HUDEP-2 (cell line): ENCODE data around the gene SLC16A6.
"Not testable (repeated sequence)": the region's sequence is repeated elsewhere in the genome, so short reads cannot be mapped to it uniquely, and the experiment has no call there.

Experiments used
- DNase-seq, 76 experiments: peaks; one replicate each; lab custom pipeline; 2025; ENCODE audit not compliant: unreplicated experiment in 76 of 76; lab: John Stamatoyannopoulos, UW

Gene SLC16A6

GRCh38 chr17:68291836-68292688, 1.1 kb upstream of the SLC16A6 start:
- DNase-seq = peak in 56 of 76 experiments; percentile 5 to 83 (median 45)

DNA sequence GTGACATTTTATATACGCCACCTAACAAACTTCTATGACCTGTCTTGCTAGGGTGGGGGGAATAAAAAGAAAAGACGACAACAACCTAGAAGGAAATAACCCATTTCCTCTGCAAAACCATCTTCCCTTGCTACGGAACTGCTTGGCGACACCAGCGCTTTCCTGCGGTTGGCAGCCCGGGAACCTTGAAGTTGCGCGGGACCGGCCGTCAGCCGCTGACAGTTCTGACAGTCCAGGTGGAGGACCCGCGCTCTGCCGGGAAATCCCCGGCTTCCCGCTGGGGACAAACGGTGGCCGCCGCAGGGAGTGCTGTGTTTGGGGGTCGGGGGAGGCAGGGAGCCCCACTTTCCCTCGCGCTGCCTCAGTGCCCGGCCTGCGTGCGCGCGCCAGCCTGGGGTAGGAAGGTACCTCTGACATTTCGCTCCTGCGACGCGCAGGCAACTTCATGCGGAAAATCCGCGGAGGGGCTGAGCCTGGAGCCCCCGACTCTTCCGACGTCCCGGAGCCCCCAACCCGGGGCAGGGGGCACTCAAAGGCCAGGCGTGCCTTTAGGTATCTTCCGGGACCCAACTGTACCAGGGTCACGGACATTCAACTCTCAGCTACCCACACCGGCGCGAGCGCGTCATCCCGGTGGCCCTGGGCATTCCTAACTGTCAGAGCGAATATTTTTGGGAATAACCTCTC, 516 bp downstream of the SLC16A6 start:
- DNase-seq = peak in 2 of 76 experiments; percentile 14 to 17

- no peak for DNase-seq
Measured at GRCh38 chr17:68289936-68290267, 1.0 kb downstream of the SLC16A6 start.

GRCh38 chr17:68289473-68289872, 1.5 kb downstream of the SLC16A6 start:
- no peak for DNase-seq

DNA sequence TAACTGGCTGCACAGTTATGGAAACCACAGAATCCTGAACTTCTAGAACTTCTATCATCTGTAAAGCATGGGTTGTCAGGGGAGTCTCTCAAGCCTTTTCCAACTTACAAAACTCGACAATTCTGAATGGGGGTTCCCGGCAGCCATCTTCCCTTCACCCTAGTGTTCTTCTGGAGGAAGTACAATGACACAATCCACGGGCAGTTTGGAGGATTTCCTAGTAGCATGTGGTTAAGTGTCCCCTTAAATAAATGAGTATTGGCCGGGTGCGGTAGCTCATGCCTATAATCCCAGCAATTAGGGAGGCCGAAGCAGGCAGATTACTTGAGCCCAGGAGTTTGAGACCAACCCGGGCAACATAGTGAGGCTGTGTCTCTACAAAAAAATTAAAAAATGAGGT, 2.1 kb downstream of the SLC16A6 start:
- no peak for DNase-seq

DNA sequence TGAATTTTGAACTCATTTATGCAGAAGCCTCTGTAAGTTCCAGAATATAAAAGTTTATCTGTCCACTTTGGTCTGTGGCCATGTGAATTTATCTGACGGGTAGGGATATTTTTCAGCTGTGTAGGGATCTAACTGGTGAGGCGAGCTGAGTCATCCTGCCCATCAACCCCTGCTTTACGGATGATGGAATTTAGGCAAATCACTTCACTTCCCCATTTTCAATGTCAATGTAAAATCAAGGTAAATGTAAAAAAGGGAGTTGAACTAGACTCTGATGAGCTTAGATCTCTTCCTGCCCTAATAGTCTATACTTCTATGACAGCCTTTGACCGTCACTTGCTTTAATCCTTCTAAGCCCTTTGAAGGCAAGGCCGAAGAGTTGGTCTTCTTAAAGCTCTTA, 2.6 kb downstream of the SLC16A6 start:
- DNase-seq = peak in 2 of 76 experiments; percentile 7 to 12

DNA sequence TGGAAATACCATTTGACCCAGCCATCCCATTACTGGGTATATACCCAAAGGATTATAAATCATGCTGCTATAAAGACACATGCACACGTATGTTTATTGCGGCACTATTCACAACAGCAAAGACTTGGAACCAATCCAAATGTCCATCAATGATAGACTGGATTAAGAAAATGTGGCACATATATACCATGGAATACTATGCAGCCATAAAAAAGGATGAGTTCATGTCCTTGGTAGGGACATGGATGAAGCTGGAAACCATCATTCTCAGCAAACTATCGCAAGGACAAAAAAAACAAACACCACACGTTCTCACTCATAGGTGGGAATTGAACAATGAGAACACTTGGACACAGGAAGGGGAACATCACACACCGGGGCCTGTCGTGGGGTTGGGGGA, 9.0 kb downstream of the SLC16A6 start:
- not testable (repeated sequence) for DNase-seq

- no peak for DNase-seq
Measured at GRCh38 chr17:68277807-68278206, 13.1 kb downstream of the SLC16A6 start.

DNA sequence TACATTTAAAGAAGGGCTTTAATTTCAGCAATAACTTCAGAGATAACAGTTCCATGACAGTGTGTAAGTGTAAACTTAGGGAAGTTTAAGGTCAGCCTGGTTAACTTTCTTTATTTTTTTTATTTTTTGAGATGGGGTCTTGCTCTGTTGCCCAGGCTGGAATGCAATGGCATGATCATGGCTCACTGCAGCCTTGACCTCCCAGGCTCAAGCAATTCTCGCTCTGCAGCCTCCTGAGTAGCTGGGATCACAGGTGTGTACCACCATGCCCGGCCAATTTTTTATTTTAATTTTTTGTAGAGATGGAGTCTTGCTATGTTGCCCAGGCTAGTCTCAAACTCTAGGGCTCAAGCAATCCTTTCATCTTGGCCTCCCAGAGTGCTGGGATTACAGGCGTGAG, 14.6 kb downstream of the SLC16A6 start:
- not testable (repeated sequence) for DNase-seq

- no peak for DNase-seq
Measured at GRCh38 chr17:68273722-68274121, 17.2 kb downstream of the SLC16A6 start.

DNA sequence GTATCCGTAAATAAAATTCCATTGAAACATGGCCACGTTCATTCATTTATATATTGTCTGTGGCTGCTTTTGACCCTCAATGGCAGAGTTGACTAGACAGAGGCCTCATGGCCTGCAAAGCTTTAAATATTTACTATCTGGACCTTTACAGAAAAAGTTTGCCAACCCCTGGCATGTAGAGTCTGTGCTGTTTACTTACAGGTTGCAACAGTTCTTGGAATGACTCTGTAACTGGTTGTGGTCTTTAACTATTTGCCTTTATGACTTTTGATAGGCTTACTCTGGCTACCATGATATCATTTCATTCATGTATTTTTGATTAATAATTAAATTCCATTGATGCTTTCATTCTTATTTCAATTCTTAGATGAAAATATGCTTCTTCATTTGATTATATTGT, 25.1 kb downstream of the SLC16A6 start:
- not testable (repeated sequence) for DNase-seq

DNA sequence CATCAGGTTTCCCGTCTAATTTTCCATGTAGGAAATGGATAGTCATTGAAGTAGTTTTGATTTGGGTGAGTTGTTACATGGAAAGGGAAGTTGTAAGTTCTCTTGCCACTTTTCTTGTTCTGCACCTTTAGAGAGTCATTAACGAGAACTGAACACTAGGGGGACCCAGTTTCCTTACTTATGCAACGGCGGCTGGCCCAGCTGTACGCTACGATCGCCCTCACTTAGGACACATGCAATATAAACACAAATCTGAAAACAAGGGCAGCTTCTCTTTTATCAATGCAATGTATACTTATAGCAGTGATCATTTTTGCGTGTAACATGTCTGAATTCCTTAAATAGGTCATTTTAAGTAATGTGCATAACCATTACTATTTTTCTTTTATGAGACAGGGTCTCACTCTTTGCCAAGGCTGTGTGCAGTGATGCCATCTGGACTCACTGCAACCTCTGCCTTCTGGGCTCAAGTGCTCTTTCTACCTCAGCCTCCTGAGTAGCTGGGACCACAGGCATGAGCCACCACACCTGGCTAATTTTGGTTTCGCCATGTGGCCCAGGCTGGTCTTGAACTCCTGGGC, 27.7 kb downstream of the SLC16A6 start:
- DNase-seq = peak in 34 of 76 experiments; percentile 1 to 77 (median 52)

DNA sequence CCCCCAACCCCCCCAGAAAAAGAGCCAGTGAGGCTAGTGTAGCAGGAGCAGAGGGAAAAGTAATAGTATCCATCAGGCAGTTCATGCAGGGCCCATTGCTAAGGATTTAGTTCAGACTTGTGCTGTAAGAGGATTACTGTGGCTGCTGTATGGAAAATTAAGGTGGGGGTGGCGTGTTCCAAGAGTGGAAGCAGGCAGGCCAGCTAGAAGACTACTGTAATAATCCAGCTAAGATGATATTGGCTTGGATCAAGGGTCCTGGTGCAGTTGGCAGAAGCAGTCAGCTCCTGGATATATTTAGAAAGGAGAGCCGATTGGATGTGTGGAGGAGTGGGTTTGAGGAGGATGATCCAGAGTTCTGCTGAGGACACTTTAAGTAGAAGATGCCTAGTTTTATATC, 28.5 kb downstream of the SLC16A6 start:
- not testable (repeated sequence) for DNase-seq

- peak in 2 of 76 experiments; percentile 3 to 22 for DNase-seq
Measured at GRCh38 chr17:68260051-68260762, 30.7 kb downstream of the SLC16A6 start.

DNA sequence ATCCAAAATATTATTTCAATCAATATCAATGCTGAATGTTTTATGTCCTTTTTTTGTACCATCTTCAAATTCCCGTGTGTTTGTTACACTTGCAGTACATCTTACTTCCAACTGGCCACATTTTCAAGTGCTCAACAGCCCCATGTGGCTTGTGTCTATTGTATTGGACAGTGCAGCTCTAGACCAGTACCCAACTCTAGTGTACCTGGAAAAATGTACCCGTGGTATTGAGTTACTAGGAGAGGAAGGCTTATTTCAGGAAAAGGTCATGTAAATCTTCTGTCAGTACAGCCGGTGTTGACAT, 31.3 kb downstream of the SLC16A6 start:
- DNase-seq = peak in 42 of 76 experiments; percentile 3 to 62 (median 25)

GRCh38 chr17:68258890-68259647, 31.9 kb downstream of the SLC16A6 start:
- peak in 43 of 76 experiments; percentile 8 to 62 (median 29) for DNase-seq

DNA sequence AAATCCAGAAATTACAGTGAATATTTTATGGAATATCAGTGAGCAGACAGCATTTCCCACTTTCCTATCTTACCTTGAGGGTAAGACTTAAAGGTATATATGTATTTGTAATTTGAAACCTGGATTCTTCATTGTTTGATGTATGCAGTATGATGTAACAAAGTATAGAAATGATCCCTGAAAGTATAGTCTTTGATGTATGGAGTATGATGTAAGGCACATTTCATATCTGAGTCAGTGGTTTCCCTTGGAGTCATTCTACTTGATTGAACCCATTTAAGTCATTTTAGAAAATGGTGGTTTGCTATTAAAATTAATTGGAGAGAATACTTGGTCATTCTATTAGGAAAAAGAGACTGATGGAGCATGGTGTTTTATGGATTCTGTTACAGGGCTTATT, 33.0 kb downstream of the SLC16A6 start:
- DNase-seq = no peak

DNA sequence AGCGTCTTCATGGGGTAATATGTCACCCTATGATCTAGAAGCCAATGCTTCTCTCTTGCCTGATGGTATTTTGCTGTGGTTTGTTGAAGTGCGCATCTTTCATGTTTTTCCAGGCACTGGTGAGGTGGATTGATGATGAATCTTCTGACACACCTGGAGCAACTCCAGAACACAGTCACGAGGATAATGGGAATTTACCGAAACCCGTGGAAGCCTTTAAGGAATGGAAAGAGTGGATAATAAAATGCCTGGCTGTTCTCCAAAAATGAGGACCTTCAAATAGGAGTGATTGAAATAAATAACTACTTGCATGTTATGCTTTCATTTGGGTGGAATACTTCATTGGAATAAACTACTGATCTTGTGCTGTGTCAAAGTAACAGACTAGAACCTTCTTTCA, 34.2 kb downstream of the SLC16A6 start:
- DNase-seq = not testable (repeated sequence)

GRCh38 chr17:68255731-68256538, 35.0 kb downstream of the SLC16A6 start:
- DNase-seq = peak in 9 of 76 experiments; percentile 4 to 23 (median 7)

DNA sequence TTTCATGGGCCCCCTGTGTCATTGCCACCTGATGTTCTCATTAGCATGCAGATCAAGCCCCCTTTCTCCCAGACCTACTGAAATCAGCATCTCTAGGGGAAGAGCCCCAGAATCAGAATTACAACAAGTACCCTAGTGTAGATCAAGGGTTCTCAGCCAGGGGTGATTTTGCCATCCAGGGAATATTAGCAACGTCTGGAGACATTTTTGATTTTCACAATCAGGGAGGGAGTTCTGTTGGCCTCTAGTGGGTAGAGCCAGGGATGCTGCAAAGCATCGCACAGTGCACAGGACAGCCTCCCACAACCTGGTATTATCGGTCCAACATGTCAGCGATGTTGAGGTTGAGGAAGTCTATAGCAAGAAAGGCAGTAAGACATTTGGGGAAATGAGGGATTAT, 35.8 kb downstream of the SLC16A6 start:
- DNase-seq = no peak
